K562 (cell line): ENCODE data around the gene ADAT2. TPM values are rescaled to one million over a fixed set of nuclear protein-coding genes. Genes with fewer than 3 reads are reported as not detected.

ENCODE experiments used
- ATAC-seq: fragments of 200-7000 bp; cut with Tn5 transposase; 3 replicates; pipeline ENCODE4 v1.9.1; 2020; ENCODE audit warnings: moderate library complexity
- BruUV-seq: library from RNA; stranded (reverse); fragments of 400-500 nt; replicated peaks from 2 replicates; lab custom pipeline; 2021; lab: Mats Ljungman, UMichigan
- CTCF ChIA-PET: fragments of 300-600 bp; formaldehyde crosslinking; extraction: SDS; loops from one replicate; lab custom pipeline; 2021; ENCODE audit warnings: low intra/inter-chr PET ratio; lab: Yijun Ruan, JAX
- POLR2A ChIA-PET: fragments of 300-600, 350-650 bp; sonication (Branson Sonifier 250); formaldehyde crosslinking; extraction: SDS; loops from one replicate; lab custom pipeline; 2021; ENCODE audit warnings: antibody characterized with exemption, inconsistent platforms; lab: Yijun Ruan, JAX
- DNase-seq, 4 experiments: peaks; one replicate each; pipeline versions ENCODE4 v3.0.0 to v3.0.0-alpha.2; 2011 to 2018; ENCODE audit warnings: low spot score in 3 of 4, mixed read lengths in 3 of 4; ENCODE audit errors: extremely low read depth in 1 of 4
- FAIRE-seq: peaks from 2 replicates; lab custom pipeline; 2011; peaks lifted over from hg19 to GRCh38; lab: Jason Lieb, UNC
- H2AFZ ChIP-seq: 2 replicates; pipeline ENCODE4 v1.6.0; 2011; ENCODE audit warnings: low read depth, low read length, control low read depth, inconsistent platforms
- H3K27ac ChIP-seq: fragments of 200-600 bp; 3 replicates; pipeline ENCODE4 v1.8.0; 2011; ENCODE audit warnings: low read depth, mild to moderate bottlenecking, control low read depth, inconsistent platforms, low read length, moderate library complexity, mixed read lengths; ENCODE audit errors: extremely low read depth
- H3K27me3 ChIP-seq, 2 experiments: fragments of 300-600 bp in 1 of 2; 2 replicates in 1 of 2; 3 replicates in 1 of 2; pipeline versions ENCODE4 v1.6.0 to v1.8.0; 2011; ENCODE audit warnings: inconsistent platforms in 2 of 2, low read length in 2 of 2, mild to moderate bottlenecking in 1 of 2, mixed read lengths in 1 of 2, moderate library complexity in 1 of 2; ENCODE audit not compliant: control insufficient read depth in 2 of 2, insufficient read depth in 2 of 2
- H3K36me3 ChIP-seq: fragments of 300-600 bp; 3 replicates; pipeline ENCODE4 v1.8.0; 2011; ENCODE audit warnings: mild to moderate bottlenecking, low read length, inconsistent platforms; ENCODE audit not compliant: control insufficient read depth, insufficient read depth
- H3K4me1 ChIP-seq, 2 experiments: fragments of 200-600 bp in 1 of 2; replicated peaks in 1 of 2; 2 replicates in 1 of 2; 3 replicates in 1 of 2; pipeline versions ENCODE4 v1.5.1 to v1.8.0; 2011; ENCODE audit warnings: inconsistent platforms in 2 of 2, low read length in 2 of 2, mild to moderate bottlenecking in 1 of 2, mixed read lengths in 1 of 2, moderate library complexity in 1 of 2; ENCODE audit not compliant: control insufficient read depth in 2 of 2, insufficient read depth in 2 of 2
- H3K4me2 ChIP-seq: 2 replicates; pipeline ENCODE4 v1.6.1; 2011; ENCODE audit warnings: low read length, control low read depth, inconsistent platforms, mixed read lengths; ENCODE audit not compliant: insufficient read depth
- H3K4me3 ChIP-seq: fragments of 200-600 bp; sonication (generic), shearing (Covaris generic); 2 replicates; pipeline ENCODE4 v1.5.1; 2016; ENCODE audit warnings: control low read depth, inconsistent platforms
- H3K79me2 ChIP-seq: fragments of 200-600 bp; 3 replicates; pipeline ENCODE4 v1.8.0; 2011; ENCODE audit warnings: low read length, inconsistent platforms; ENCODE audit not compliant: control insufficient read depth, insufficient read depth
- H3K9ac ChIP-seq, 2 experiments: 2 replicates each; pipeline versions ENCODE4 v1.6.0 to v1.6.1; 2011; ENCODE audit warnings: low read depth in 2 of 2, low read length in 2 of 2, control low read depth in 1 of 2, inconsistent platforms in 1 of 2, mild to moderate bottlenecking in 1 of 2, mixed read lengths in 1 of 2; ENCODE audit not compliant: insufficient read depth in 1 of 2
- H3K9me1 ChIP-seq: one replicate; pipeline ENCODE4 v1.6.0; 2011; ENCODE audit warnings: inconsistent platforms, mild to moderate bottlenecking, low read length, moderate library complexity; ENCODE audit not compliant: control insufficient read depth, insufficient read depth
- H3K9me3 ChIP-seq: replicated peaks from 2 replicates; pipeline ENCODE4 v1.5.1; 2011; ENCODE audit warnings: low read depth, low read length, inconsistent platforms; ENCODE audit not compliant: control insufficient read depth, insufficient read depth
- H4K20me1 ChIP-seq: replicated peaks from 2 replicates; pipeline ENCODE4 v1.6.1; 2011; ENCODE audit warnings: low read length, inconsistent platforms, mixed read lengths; ENCODE audit not compliant: control insufficient read depth, insufficient read depth
- CBFA2T3 ChIP-seq: fragments of 450-650 bp; IDR thresholded peaks from 2 replicates; pipeline ENCODE4 v1.6.1; 2017
- CREM ChIP-seq: IDR thresholded peaks from 2 replicates; pipeline ENCODE4 v1.6.1; 2014; ENCODE audit warnings: antibody characterized with exemption, low read depth
- DNMT1 ChIP-seq: fragments of 450-650 bp; IDR thresholded peaks from 2 replicates; pipeline ENCODE4 v1.6.1; 2016; ENCODE audit warnings: antibody characterized with exemption, mild to moderate bottlenecking
- ESRRB ChIP-seq: fragments of 250-450 bp; sonication (Bioruptor Pico); IDR thresholded peaks from 2 replicates; pipeline ENCODE4 v1.5.0; 2020; ENCODE audit warnings: mild to moderate bottlenecking, moderate library complexity, borderline replicate concordance
- FOSL1 ChIP-seq: fragments of 200-800 bp; sonication (Bioruptor generic); conservative IDR thresholded peaks from 2 replicates; pipeline ENCODE4 v1.6.1; 2016; ENCODE audit warnings: missing genetic modification characterization, missing compliant biosample characterization
- FOXK2 ChIP-seq, 2 experiments: fragments of 450-650 bp; IDR thresholded peaks in 1 of 2; conservative IDR thresholded peaks in 1 of 2; 2 replicates each; pipeline ENCODE4 v1.6.1; 2016; ENCODE audit warnings: low read depth in 2 of 2, mild to moderate bottlenecking in 1 of 2
- MEIS2 ChIP-seq: fragments of 450-650 bp; IDR thresholded peaks from 2 replicates; pipeline ENCODE4 v1.6.1; 2014; ENCODE audit warnings: mild to moderate bottlenecking; ENCODE audit not compliant: partially characterized antibody
- NFATC3 ChIP-seq: fragments of 450-650 bp; IDR thresholded peaks from 2 replicates; pipeline ENCODE4 v1.6.1; 2017; ENCODE audit warnings: mild to moderate bottlenecking
- NFE2 ChIP-seq: IDR thresholded peaks from 2 replicates; pipeline ENCODE4 v1.6.1; 2014; ENCODE audit warnings: antibody characterized with exemption, low read depth
- RBM34 ChIP-seq: fragments of 200-400 bp; formaldehyde crosslinking; IDR thresholded peaks from 2 replicates; pipeline ENCODE4 v1.6.1; 2018; ENCODE audit warnings: low read length, borderline replicate concordance; ENCODE audit not compliant: insufficient read depth
- SMAD4 ChIP-seq: fragments of 250-450 bp; sonication (Bioruptor Pico); conservative IDR thresholded peaks from 2 replicates; pipeline ENCODE4 v1.8.0; 2021; ENCODE audit warnings: inconsistent platforms, mild to moderate bottlenecking, moderate library complexity
- TCF3 ChIP-seq: sonication (generic); formaldehyde crosslinking; IDR thresholded peaks from 2 replicates; pipeline ENCODE4 v1.4.0; 2020; ENCODE audit warnings: mild to moderate bottlenecking, missing genetic modification reagents
- ZNF717 ChIP-seq: fragments of 250-450 bp; sonication (Bioruptor Pico); IDR thresholded peaks from 2 replicates; pipeline ENCODE4 v1.5.0; 2021
- WGBS: fragments of 100-300 bp; shearing (Covaris generic); methylation state at CpG from one replicate; pipeline ENCODE4 v1.1.6; 2016; ENCODE audit warnings: low coverage, mixed read lengths; ENCODE audit not compliant: insufficient coverage; ENCODE audit errors: missing lambda C conversion rate; 5-methylcytosine and 5-hydroxymethylcytosine counted together
- in situ Hi-C: fragments of 300-500 bp; cut with MboI; formaldehyde crosslinking; loops from 4 replicates; pipeline ENCODE4 v1.15.0; 2018; ENCODE audit warnings: inconsistent platforms, mixed read lengths
- intact Hi-C: fragments of 100-400 bp; cut with micrococcal nuclease; formaldehyde crosslinking; loops from 2 replicates; pipeline ENCODE4 v1.14.2; 2022
- polyA plus RNA-seq, 8 experiments: library from polyadenylated mRNA; depleted of rRNA in 4 of 8; stranded (reverse) in 5 of 8; unstranded in 3 of 8; fragments of >200 nt; fragmentation: Nextera tagmentation in 2 of 8; fragmentation: Illumina TruSeq in 1 of 8; extraction: Ambion mirVana in 2 of 8; extraction: Trizol in 1 of 8; gene quantifications; 2 replicates each; pipeline versions ENCODE4 v1.2.1 to v1.2.3, GENCODE V29; 2011 to 2014; ENCODE audit warnings: inconsistent platforms in 1 of 8, missing spikeins in 1 of 8
- total RNA-seq, 7 experiments: library from RNA; depleted of rRNA in 6 of 7; stranded (reverse); fragments of >200 nt in 6 of 7; fragmentation: Illumina TruSeq in 2 of 7; extraction: Trizol in 2 of 7; gene quantifications; 2 replicates each; pipeline versions ENCODE4 v1.2.1 to v1.2.3, GENCODE V29; 2011 to 2021; ENCODE audit warnings: low replicate concordance in 1 of 7
- TF ChIP-seq, protein P1 (sequence below): fragments of 450-650 bp; IDR thresholded peaks from 2 replicates; pipeline ENCODE4 v1.6.1; 2016
- TF ChIP-seq, protein P2 (sequence below), 2 experiments: fragments of 450-650 bp in 1 of 2; sonication (generic) in 1 of 2; formaldehyde crosslinking; conservative IDR thresholded peaks; 2 replicates each; pipeline versions ENCODE4 v1.4.0 to v1.8.1; 2020 to 2022; ENCODE audit warnings: mild to moderate bottlenecking in 1 of 2, missing genetic modification reagents in 1 of 2
- TF ChIP-seq, protein P3 (sequence below): sonication (generic); formaldehyde crosslinking; IDR thresholded peaks from 2 replicates; pipeline ENCODE4 v1.8.0; 2022; ENCODE audit warnings: missing genetic modification reagents, mild to moderate bottlenecking, moderate library complexity, borderline replicate concordance
- TF ChIP-seq, protein P4 (sequence below), 2 experiments: fragments of 250-450 bp in 1 of 2; fragments of 450-650 bp in 1 of 2; sonication (Bioruptor Pico) in 1 of 2; IDR thresholded peaks; 2 replicates each; pipeline versions ENCODE4 v1.6.1 to v1.8.0; 2016 to 2021; ENCODE audit warnings: mild to moderate bottlenecking in 2 of 2, moderate library complexity in 2 of 2, missing compliant biosample characterization in 1 of 2, missing genetic modification characterization in 1 of 2

The ADAT2 gene
- total and polyA plus RNA-seq, 9 of the 15 experiments (the other 6 are each of a cell fraction or from before 2014, with no cell fraction given): 13.0 to 62.5 (median 31.7) TPM

DNA sequence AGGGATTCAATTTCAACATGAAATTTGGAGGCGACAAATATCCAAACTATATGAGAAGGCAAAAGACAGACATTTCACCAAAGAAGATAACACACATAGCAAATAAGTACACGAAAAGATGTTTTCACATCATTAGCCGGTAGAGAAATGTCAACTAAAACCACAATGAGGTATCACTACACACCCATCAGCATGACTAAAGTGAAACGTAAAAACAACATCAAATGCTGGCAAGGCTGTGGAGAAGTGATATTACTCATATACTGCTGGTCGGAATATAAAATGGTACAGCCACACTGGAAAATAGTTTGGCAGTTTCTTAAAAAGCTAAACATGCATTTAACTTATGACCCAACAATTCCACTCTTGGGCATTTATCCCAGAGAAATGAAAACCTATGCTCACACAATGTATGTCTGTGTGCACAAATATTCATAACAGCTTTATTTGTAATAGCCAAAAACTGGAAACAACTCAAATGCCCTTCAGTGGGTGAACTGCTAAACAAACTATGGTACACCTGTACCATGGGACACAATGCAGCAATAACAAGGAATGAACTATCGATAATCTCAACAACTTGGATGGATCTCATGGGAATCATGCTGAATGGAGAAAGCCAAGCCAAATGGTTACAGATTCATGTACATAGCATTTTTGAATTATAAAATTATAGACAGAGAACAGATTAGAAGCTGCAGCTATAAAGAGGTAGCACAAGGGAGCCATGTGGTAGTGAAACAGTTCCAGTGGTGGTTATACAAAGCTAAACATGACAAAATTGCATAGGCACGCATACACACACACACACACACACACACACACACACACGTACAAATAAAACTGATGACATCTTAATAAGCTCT lies 8.6 kb downstream of the ADAT2 start:
- in situ Hi-C loops (no loop called here), intact Hi-C loops (no loop called here)
- no peak overlapping the region for H3K4me3 ChIP-seq
- H4K20me1 ChIP-seq: no peaks in the 10 kb centered on the region
- H3K4me1 ChIP-seq: peaks cover 0 to 2% of the 10 kb centered on the region in 2 experiments; a peak in 1 of 5 replicates
- no peaks in the 10 kb centered on the region for H3K27me3 ChIP-seq
- 72% methylated on average over 8 of the region's 8 CpGs for WGBS
- ATAC-seq (peak; percentile 45; the same call in 1 of the 3 replicates), DNase-seq (peak in 1 of 4 experiments; percentile 10), FAIRE-seq (peak; percentile 85)
- H3K9me3 ChIP-seq: no peaks in the 10 kb centered on the region
- peaks cover 67% of the 10 kb centered on the region for H3K79me2 ChIP-seq
- ChIA-PET CTCF (no interaction called here), POLR2A (interaction anchor here (0.7 to 1.1 kb wide), 3 partner anchors 9 to 15 kb away, joined by 3 to 5 read pairs (median 4); partner anchors contain the start of genes ADAT2 and PEX3)
- H3K9me1 ChIP-seq: no peaks in the 10 kb centered on the region
- H3K9ac ChIP-seq: no peak overlapping the region
- no peak overlapping the region for H2AFZ ChIP-seq
- BruUV-seq: no TSS peak
- H3K4me2 ChIP-seq: no peak overlapping the region
- peaks cover 92% of the 10 kb centered on the region for H3K36me3 ChIP-seq
- 0 out of 3 replicates have a peak overlapping the region, but pooled peaks have one; percentile 5 for H3K27ac ChIP-seq
- TF ChIP-seq NFE2: 0 out of 2 replicates have a peak, but pooled peaks have one; percentile 24
- TF ChIP-seq SMAD4 (CRISPR knock-in tag): no peak
- TF ChIP-seq, protein P1, sequence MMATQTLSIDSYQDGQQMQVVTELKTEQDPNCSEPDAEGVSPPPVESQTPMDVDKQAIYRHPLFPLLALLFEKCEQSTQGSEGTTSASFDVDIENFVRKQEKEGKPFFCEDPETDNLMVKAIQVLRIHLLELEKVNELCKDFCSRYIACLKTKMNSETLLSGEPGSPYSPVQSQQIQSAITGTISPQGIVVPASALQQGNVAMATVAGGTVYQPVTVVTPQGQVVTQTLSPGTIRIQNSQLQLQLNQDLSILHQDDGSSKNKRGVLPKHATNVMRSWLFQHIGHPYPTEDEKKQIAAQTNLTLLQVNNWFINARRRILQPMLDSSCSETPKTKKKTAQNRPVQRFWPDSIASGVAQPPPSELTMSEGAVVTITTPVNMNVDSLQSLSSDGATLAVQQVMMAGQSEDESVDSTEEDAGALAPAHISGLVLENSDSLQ: 0 out of 2 replicates have a peak, but pooled peaks have one; percentile 31
- TF ChIP-seq, protein P2, sequence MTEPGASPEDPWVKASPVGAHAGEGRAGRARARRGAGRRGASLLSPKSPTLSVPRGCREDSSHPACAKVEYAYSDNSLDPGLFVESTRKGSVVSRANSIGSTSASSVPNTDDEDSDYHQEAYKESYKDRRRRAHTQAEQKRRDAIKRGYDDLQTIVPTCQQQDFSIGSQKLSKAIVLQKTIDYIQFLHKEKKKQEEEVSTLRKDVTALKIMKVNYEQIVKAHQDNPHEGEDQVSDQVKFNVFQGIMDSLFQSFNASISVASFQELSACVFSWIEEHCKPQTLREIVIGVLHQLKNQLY (CRISPR knock-in tag; conservative IDR thresholded peaks at IDR 0.05): no peak
- TF ChIP-seq, protein P3, sequence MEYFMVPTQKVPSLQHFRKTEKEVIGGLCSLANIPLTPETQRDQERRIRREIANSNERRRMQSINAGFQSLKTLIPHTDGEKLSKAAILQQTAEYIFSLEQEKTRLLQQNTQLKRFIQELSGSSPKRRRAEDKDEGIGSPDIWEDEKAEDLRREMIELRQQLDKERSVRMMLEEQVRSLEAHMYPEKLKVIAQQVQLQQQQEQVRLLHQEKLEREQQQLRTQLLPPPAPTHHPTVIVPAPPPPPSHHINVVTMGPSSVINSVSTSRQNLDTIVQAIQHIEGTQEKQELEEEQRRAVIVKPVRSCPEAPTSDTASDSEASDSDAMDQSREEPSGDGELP (CRISPR knock-in tag): no peak
- TF ChIP-seq RBM34: no peak
- TF ChIP-seq TCF3 (CRISPR knock-in tag): peak; percentile 58
- TF ChIP-seq DNMT1: no peak
- peak; percentile 30; the same call in 1 of the 2 replicates for TF ChIP-seq CBFA2T3
- no peak for TF ChIP-seq CREM
- TF ChIP-seq NFATC3: no peak
- TF ChIP-seq MEIS2: no peak
- no peak for TF ChIP-seq ESRRB
- TF ChIP-seq FOXK2 (conservative IDR thresholded peaks at IDR 0.05 in 1 of 2, IDR thresholded peaks at IDR 0.05 in 1 of 2; ENCODE audit: low read depth in 2 of 2): no peak
- no peak for TF ChIP-seq ZNF717 (CRISPR knock-in tag)
- TF ChIP-seq FOSL1: peak; percentile 63
- TF ChIP-seq, protein P4, sequence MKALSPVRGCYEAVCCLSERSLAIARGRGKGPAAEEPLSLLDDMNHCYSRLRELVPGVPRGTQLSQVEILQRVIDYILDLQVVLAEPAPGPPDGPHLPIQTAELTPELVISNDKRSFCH (CRISPR knock-in tag; IDR thresholded peaks at IDR 0.05): no peak
- TF ChIP-seq, protein P4 (tag; IDR thresholded peaks at IDR 0.05): peak; percentile 93
